ENCODE measurements around the gene ATP6V1G1. TPM values are rescaled to one million over a fixed set of nuclear protein-coding genes. Genes with fewer than 3 reads are reported as not detected.

The ATP6V1G1 gene
- total RNA-seq, 1 donor from 2014 or later = 202 TPM

Other genes with a start within 250 kb of the ATP6V1G1 start
- gene AKNA, start 199.8 kb upstream of the ATP6V1G1 start, total RNA-seq (ENCODE audit: insufficient read depth, low replicate concordance) = 11.3 TPM
- gene WHRN, start 82.3 kb upstream of the ATP6V1G1 start, total RNA-seq (ENCODE audit: insufficient read depth, low replicate concordance) = 3.1 TPM
- 6.3 TPM for gene TMEM268, start 23.5 kb downstream of the ATP6V1G1 start, total RNA-seq (ENCODE audit: insufficient read depth, low replicate concordance)
- gene TEX53, start 70.0 kb downstream of the ATP6V1G1 start, total RNA-seq (ENCODE audit: insufficient read depth, low replicate concordance) = not detected
- not detected for gene TEX48, start 94.4 kb downstream of the ATP6V1G1 start, total RNA-seq (ENCODE audit: insufficient read depth, low replicate concordance)
- gene TNFSF15, start 218.3 kb downstream of the ATP6V1G1 start, total RNA-seq (ENCODE audit: insufficient read depth, low replicate concordance) = 4.3 TPM

All from umbilical cord (tissue), 1 donor.